Measurements from ENCODE around the gene NCKAP5.

Gene NCKAP5

GRCh38 chr2:133586978-133587377, 18.7 kb upstream of the NCKAP5 start:
- no peak overlapping the region for H3K4me3 ChIP-seq (ENCODE audit: low read depth, low read length)

GRCh38 chr2:133581010-133581760, 12.9 kb upstream of the NCKAP5 start:
- H3K27me3 ChIP-seq: no peaks in the 10 kb centered on the region
- H3K36me3 ChIP-seq: no peaks in the 10 kb centered on the region
- H3K4me1 ChIP-seq: no peaks in the 10 kb centered on the region; the same call in 1 of the 2 replicates
- DNase-seq: no peak
- no peak for TF ChIP-seq CTCF (IDR thresholded peaks at IDR 0.05; ENCODE audit: low read depth, low read length)
- H3K9me3 ChIP-seq: no peaks in the 10 kb centered on the region
- no peak overlapping the region for H3K4me3 ChIP-seq (ENCODE audit: low read depth, low read length)

More at GRCh38 chr2:133586978-133587377, 18.7 kb upstream of the NCKAP5 start:
- no peaks in the 10 kb centered on the region for H3K4me1 ChIP-seq
- no peaks in the 10 kb centered on the region for H3K9me3 ChIP-seq
- H3K27me3 ChIP-seq: no peaks in the 10 kb centered on the region
- TF ChIP-seq CTCF (IDR thresholded peaks at IDR 0.05; ENCODE audit: low read depth, low read length): no peak
- DNase-seq: no peak
- H3K36me3 ChIP-seq: no peaks in the 10 kb centered on the region

- no peak for TF ChIP-seq CTCF (IDR thresholded peaks at IDR 0.05; ENCODE audit: low read depth, low read length)
- no peak overlapping the region for H3K4me3 ChIP-seq (ENCODE audit: low read depth, low read length)
Observed at GRCh38 chr2:133579274-133579673, 11.0 kb upstream of the NCKAP5 start.

GRCh38 chr2:133576714-133577113, 8.5 kb upstream of the NCKAP5 start:
- no peak overlapping the region for H3K4me3 ChIP-seq (ENCODE audit: low read depth, low read length)
- TF ChIP-seq CTCF (IDR thresholded peaks at IDR 0.05; ENCODE audit: low read depth, low read length): no peak
- no peaks in the 10 kb centered on the region for H3K36me3 ChIP-seq
- H3K4me1 ChIP-seq: no peaks in the 10 kb centered on the region; the same call in 1 of the 2 replicates
- H3K27me3 ChIP-seq: no peaks in the 10 kb centered on the region
- DNase-seq: no peak
- H3K9me3 ChIP-seq: no peaks in the 10 kb centered on the region

More at GRCh38 chr2:133579274-133579673, 11.0 kb upstream of the NCKAP5 start:
- H3K36me3 ChIP-seq: no peaks in the 10 kb centered on the region
- H3K4me1 ChIP-seq: no peaks in the 10 kb centered on the region; the same call in 1 of the 2 replicates
- no peaks in the 10 kb centered on the region for H3K27me3 ChIP-seq
- no peak for DNase-seq
- H3K9me3 ChIP-seq: no peaks in the 10 kb centered on the region

- TF ChIP-seq CTCF (IDR thresholded peaks at IDR 0.05; ENCODE audit: low read depth, low read length): no peak
- Histone ChIP-seq H3K9me3 (no peaks in the 10 kb centered on the region), H3K4me3 (ENCODE audit: low read depth, low read length) (no peak overlapping the region)
Observed at GRCh38 chr2:133574620-133575019, 6.4 kb upstream of the NCKAP5 start.

GRCh38 chr2:133574186-133574585, 5.9 kb upstream of the NCKAP5 start:
- 0 out of 2 replicates have a peak, but pooled peaks have one; percentile 3 for TF ChIP-seq CTCF (IDR thresholded peaks at IDR 0.05; ENCODE audit: low read depth, low read length)
- H3K27me3 ChIP-seq: no peaks in the 10 kb centered on the region
- H3K36me3 ChIP-seq: no peaks in the 10 kb centered on the region
- H3K9me3 ChIP-seq: no peaks in the 10 kb centered on the region
- H3K4me3 ChIP-seq (ENCODE audit: low read depth, low read length): no peak overlapping the region
- peak; percentile 70 for DNase-seq
- H3K4me1 ChIP-seq: no peaks in the 10 kb centered on the region; the same call in 1 of the 2 replicates

More at GRCh38 chr2:133574620-133575019, 6.4 kb upstream of the NCKAP5 start:
- Histone ChIP-seq H3K36me3 (no peaks in the 10 kb centered on the region), H3K27me3 (no peaks in the 10 kb centered on the region), H3K4me1 (no peaks in the 10 kb centered on the region; the same call in 1 of the 2 replicates)
- DNase-seq: no peak

Data from BE2C (cell line).